SKM-1 (cell line): ENCODE measurements around the gene MGP.

Experiments used
- DNase-seq: peaks from one replicate; lab custom pipeline; 2025; ENCODE audit not compliant: unreplicated experiment; lab: John Stamatoyannopoulos, UW

The MGP gene

DNA sequence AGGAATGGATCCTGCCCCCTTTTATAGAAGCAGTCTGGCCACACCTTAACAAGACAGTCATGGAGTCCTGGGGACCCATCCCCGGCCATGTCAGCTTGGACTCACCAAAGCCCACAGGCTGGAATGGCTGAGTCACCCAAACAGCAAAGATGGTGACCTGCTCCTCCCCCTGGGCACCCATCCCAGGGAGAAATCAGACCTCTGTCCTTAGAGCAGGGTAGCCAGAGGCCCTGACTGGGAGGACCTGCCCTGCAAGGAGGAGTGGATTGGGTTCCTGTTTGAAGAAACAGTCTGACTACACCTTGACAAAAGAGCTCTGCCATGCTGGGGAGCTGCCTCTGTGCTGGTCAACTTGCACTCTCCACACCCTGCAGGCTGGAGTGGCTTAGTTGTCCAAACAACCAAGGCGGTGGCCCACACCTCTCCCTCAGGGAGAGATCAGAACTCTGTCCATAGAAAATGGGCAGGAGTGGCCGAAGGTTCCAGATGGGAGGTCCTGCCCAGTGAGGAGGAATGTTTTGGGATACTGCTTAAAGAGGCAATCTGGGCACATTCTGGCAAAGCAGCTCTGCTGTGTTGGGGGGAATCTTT is 16.6 kb downstream of the MGP start:
- no peak for DNase-seq

DNA sequence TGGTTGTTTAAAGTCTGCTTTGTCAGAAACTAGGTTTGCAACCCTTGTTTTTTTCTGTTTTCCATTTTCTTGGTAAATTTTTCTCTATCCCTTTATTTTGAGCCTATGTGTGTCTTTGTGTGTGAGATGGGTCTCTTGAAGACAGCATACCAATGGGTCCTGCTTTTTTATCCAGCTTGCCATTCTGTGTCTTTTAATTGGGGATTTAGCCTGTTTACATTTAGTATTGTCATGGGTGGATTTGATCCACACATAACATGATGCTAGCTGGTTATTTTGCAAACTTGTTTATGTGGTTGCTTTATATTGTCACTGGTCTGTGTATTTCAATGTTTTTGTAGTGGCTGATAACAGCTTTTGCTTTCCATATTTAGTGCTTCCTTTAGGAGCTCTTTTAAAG is 25.2 kb downstream of the MGP start:
- no peak for DNase-seq

DNA sequence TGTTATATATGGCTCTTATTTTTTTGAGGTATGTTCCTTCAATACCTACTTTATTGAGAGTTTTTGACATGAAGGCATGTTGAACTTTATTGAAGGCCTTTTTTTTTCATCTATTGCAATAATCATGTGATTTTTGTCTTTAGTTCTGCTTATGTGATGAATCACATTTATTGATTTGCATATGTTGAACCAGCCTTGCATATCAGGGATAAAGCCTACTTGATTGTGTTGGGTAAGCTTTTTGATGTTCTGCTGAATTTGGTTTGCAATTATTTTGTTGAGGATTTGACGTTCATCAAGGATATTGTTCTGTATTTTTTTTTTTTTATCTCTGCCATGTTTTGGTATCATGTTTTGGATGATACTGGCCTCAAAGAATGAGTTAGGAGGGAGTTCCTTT is 27.1 kb downstream of the MGP start:
- no peak for DNase-seq

DNA sequence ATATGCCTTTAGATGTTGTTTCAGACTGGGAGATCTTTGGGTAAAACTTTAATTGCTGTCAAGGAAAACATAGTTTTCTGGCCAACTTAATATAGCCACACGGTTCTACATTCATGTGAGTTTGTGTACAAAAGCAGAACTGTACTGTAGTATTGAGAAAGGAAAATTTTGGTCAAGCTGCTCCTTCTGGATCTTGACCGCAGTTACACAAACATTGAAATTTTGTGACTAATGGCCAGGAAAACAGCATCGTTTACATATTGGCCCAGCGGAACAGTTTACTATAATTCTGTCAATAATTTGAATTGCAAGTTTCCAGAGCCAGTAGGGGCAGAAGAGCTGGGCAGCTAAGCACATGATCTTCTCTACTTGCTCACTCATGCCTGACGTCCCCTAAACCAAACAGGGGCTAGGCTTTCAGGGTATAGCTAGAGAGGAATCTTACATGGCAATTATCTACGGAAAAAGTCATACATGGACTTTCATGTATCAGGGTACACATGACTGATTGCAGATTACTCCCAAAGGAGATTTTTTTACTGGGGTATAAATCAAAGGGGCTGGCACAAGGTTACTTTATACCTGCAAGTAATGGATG is 31.0 kb downstream of the MGP start:
- DNase-seq, result no peak

DNA sequence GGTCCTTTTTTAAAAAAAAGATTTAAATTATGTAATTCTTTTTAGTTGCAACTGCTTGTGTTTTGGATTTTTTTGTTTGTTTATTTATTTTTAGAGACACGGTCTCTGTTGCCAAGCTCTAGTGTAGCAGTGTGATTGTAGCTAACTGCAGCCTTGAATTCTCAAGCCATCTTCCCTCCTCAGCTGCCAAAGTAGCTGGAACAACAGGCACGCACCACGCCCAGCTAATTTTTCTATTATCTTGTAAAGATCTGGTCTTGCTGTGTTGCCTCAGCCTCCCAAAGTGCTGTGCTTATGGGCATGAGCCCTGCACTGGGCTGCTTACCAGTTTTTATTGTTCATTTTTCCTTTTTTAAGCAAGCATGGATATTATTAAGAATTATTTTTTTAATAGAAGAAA is 31.7 kb downstream of the MGP start:
- DNase-seq, result no peak

DNA sequence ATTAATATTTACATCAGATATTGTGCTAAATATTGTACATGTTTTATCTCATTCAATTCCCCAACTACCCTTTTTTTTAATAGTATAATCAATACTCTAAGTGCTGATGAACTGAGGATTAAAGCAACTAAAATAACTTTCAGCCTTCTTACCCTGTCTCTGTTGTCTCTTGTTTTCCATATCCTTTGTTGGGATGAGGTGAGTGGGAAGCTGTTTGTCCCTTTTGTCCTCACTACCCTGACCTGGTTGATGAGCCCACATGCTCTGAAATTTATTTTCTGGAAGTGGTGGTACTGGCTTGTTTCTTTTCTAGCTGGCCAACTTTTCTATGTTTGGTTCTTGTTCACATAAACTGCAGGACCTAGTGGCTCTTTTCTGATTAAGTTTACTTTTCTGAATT is 32.8 kb downstream of the MGP start:
- no peak for DNase-seq

DNA sequence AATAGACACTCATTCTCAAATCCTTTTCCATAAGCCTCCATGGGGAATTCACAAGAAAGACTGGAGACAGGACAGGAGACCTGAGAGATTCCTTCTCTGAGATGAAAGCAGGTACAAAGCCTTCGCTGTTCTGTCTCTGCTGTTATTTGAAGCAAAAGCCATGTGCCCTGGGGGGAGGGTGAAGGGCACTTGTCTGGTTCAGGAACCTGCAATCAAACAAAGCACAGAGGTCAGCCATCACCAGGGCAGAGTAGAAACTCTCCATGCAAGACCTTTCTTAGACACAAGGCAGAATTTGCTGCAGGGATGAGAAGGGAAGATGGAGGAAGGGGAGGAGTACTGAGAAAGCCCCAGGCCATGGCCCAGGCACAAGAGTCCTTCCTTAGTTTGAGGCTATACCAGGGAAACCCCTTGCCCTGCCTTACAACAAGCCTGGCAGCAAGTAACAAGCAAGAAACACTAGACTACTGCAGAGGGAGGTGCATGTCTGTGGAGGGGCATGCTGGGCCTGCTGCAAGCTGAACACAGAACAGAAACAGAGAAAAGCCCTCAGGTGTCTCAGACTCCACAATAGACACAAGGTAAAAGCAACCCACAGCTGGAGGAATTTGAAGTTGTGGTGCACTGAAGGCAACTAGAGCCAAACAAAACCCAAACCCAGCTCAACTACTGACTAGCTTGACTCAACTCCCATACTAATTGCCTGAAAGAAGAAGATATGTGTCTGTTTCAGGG is 34.6 kb downstream of the MGP start:
- no peak for DNase-seq

DNA sequence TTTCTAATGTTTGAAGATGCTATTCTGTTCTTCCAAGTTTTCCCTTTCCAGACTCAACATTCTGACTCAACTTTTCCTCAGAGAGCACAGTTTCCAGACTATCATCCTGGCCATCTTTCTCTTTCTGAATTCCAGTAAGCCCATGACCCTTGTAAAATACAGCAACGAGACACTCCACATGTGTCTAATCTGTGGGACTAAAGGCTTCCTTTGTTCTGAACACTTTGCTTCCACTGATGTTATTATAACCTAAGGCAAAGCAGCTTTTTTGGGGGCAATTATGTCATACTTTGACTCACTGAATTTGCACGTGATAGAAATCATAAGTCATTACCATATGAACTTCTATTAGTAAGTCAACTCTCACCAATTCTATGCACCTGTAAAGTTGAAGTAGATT is 36.0 kb downstream of the MGP start:
- DNase-seq, result no peak

DNA sequence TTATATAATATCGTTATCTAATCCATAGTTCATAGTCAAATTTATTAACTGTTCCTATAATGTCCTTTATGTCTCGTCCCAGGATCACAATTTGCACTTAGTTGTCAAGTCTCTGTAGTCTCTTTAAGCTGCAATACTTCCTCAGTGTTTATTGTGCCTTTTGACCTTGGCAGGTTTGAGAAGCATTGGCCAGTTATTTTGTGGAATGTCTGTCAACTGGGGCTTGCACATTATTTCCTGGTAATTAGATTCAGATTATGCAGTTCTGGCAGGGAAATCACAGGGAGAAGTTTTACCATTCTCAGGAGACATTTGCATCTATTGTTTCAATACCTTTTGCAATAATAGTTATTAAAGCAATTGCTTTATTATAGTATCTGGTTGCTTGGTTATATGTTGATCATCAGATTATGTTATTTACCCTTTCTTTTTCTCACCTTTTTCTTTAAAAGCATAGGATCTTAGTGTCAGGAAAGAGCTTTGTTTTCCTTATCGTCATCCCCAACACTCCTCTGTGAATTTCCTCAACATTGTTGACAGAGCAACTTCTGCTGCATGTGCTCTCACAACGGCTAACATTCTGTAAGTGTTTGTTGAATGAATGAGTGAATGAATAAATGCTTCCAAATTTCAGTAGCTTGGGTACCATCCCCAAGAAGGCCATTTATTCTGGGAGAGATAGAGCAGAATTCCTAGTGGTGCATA is 38.6 kb downstream of the MGP start:
- no peak for DNase-seq

DNA sequence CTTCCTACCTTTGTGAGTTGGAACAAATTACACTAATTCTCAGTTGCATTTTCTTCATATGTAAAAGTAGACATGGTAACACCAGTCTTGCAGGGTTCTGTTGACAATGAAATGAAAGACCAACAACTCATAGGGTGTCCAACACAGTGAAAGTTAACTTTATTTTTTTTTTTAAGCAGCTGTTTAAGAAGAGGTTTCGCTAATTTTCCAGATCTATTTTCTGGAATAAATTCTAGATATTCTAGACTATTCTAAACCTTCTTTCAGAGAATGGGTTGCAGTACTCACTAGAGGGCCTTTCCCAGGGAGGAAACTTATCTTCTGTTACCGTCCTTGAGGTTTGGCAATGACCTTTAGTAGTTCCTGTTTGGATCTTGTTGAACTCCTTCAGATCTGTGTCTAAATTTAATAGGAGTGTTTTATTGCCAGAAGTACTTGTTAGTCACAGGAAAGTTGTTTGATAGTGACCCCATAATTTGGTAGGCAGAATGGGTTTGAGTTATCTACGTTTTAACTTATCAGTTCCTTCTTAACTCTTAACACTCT is 39.5 kb downstream of the MGP start:
- peak; percentile 3 for DNase-seq

DNA sequence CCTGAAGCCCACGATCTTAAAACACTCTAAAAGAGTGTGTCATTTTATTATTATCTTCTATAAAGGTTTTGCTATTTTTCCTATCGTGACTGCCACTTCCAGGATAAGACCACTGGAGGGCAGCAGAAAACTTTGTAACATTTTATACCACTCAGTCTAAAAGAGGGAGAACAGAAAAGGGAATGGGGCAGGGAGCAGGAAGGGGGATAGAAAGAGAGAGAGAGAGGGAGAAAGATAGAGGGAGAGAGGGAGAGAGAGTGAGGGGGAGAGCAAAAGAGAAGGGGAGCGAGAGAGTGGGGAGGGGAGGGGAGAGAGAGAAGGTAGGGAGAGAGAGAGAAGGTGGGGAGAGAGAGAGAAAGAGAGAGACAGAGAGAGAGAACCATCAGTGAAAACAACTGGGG is 40.3 kb downstream of the MGP start:
- peak; percentile 4 for DNase-seq

DNA sequence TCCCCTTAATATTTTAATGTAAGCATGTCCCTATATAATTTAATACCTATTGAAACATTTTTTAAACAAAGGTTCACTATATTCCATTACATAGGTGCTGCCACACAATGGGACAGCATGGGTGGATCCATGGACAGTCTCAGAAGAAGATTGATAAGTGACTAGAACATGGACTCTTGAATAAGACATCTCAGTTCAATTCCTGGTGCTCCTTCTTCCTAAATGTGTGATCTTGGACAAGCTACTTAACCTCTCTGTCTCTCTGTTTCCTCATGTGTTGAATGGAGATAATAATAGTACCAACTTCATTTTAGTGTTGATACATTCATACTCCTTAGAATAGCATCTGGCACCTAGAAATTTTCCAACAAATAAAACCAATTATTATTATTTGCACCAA is 41.3 kb downstream of the MGP start:
- no peak for DNase-seq

DNA sequence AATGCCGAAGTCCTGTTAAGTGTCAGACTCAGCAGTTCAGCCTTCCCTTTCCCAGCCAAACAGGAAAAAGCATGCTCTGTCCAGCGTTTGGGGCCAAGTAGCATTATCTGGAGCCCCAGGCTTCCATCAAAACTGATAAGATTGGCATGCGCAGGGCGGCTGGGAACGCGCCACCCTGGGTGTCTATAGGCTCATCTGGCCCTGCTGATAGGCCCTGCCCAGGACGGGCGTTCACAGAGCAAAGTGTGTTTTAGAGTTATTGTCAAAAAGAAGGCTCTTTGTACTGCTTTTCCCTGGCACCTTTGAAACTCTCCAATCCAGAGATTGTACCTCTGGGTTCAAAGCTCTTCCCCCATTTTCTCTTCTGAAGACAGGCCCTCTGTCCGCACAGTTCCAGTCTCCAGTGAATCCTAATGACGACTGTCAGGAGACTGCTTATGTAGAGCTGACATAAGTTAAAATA is 42.2 kb downstream of the MGP start, which contains the start of gene ART4:
ART4 (minus strand) TSS at position 102 of the 463 bp plus-strand sequence. CDS start 413 bp downstream, outside the sequence.
- no peak for DNase-seq

DNA sequence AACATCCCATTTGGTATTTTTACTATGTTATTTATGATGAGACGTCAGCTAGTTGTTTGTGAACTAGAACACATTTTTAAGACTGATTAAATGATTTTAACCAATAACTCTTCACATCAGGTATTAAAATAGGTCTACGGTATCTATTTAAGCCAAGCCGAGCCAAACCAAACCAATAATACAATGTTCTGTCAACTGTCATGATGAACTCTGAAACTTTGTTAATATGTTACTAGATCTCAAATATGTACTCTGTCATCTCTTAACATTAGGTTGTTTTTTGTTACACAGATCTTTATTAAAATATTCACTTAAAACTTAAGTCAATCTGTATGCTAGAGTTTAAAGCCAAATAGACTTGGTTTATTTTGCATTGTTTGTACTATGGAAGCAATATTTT is 43.3 kb downstream of the MGP start:
- no peak for DNase-seq

DNA sequence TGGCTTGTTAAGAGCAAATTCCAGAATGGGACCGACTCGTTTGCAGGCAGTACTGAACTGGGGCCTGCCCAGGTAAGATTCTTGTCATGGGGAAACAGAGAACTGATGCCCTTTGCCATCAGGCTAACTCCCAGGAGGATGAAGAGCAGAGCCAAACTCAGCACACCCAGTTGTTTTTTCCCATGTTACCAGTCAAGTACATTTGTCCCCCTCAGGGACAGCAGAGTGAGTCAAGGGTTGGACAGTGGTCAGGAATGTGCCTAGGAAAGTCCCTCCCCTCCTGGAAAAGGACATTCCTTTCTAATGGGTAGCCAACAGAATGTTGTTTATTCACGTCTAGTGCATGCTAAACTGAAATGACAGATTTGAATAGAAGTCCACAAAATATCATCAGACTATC is 43.9 kb downstream of the MGP start:
- no peak for DNase-seq

DNA sequence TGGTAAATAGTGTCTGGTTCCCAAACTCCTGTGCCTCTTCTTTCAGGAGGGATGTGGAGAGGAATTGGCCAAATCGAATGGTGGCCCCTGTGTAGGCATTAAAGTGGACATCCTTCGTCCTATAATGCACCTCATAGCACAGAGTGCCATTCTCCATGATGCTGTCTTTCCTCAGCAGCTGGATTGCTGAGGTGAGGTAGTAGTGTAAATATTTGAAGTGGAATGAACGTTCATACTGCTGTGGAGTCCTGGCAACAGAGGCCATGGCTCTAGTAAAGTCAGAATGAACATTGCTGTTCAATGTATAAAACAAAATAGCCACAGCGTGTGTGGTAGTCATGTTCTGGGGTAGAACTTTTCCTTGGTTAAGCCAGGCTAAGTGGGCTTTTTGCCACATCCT is 45.0 kb downstream of the MGP start:
- no peak for DNase-seq

DNA sequence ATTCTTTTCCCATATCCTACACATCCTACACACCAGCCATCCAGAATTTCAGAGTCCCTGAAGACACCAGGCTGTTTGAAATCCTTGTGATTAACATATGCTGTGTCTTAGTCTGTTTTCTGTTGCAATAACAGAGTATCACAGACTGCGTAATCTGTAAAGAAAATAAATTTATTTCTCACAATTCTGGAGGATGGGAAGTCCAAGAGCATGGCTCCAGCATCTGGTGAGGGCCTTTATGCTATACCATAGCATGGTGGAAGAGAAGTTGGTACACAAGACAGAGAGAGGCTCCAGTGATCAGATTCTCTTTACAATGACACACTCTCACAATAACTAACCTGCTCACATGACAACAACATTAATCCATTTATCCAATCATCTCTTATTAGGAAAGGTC is 46.4 kb downstream of the MGP start:
- no peak for DNase-seq

DNA sequence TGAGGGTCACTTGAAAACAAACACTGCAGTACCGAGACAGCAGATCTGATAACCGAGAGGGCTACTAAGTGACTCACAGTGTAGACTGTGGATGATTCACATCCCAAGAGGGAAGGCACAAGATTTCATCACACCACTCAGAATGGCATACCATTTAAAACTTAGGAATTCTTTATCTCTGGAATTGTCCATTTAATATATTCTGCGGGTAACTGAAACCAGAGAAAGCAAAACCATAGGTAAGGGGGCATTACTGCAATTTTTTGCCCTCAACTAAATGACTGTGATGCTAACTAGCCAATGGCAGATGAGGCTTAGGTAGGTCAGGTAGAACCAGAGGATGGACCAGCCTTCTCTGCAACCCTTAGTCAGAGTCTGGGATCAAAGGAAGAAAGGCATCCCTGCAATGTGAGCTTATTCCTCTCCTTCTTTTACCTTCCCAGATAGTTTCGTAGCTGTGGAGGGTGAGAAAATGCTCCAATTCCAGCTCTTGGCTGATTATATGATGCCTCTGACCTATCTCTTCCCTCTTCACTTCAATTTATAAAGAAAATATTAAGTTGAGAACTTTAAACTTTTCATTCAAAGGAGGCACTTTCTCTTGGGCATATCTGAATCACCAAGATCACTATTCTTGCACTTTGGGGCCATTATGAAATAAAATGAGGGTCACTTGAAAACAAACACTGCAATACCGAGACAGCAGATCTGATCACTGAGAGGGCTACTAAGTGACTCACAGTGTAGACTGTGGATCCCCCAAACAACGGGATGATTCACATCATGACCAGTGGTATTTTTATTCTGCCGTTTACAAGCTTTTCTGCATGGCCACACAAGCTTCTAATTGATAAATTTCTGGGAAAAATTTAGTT is 49.1 kb downstream of the MGP start:
- DNase-seq, result no peak

DNA sequence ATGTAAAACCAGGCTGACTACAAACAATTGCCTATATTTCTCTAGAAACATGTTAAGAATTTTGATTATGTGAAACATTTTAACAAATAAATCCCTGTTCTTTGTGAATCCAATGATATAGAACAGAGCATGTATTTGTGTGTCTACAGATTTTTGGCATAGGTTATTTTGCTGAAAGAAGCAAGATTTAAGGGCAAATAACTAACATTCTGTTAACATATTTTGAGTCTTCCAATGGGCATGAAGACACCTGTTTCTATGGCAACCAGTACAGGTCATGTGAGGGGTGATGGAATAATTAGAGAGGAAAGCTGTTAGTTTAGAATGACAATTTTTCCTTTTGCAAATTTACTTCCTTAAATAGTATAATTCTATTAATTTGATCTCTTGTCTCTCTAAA is 51.1 kb downstream of the MGP start:
- DNase-seq, result no peak

DNA sequence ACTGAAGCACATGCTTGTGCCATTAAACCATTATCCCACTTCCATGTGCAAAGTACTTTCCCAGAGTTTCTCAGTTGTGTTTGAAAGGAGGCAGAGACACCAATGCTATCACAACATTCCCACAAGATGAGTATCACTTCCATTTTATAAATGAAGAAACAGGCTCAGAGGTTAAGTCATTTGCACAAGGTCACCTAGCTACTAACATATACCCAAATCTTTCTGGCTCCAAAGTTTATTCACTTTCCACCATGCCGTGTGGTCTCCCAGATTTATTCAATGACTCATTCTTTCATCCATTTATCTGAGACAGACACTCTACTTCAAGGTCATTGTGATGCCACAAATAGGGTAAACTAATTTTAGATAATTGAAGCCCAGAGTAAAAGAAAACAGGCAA is 51.7 kb downstream of the MGP start:
- DNase-seq, result no peak

DNA sequence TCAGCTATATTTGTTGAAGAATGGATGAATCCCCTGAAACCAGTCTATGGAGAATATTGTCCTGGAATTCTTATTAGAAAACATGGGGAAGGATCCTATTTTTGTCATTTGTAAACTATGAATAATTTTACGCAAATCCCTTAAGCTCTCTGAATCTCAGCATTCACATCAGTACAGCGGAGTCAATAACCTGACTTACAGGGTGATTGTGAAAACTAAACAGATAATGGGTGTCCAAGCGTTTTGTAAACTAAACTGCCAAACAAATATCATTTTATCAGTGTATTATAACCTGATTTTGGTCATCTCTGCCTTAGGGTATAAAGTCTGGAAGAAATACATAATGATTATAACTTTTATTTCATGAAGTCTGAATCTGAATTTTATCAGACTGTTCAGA is 52.3 kb downstream of the MGP start:
- no peak for DNase-seq
